MCF 10A (cell line): Measurements from ENCODE around the gene PTEN. TPM values are rescaled to one million over a fixed set of nuclear protein-coding genes. Genes with fewer than 3 reads are reported as not detected.

Experiments used
- BruUV-seq: library from RNA; stranded (reverse); fragments of 400-500 nt; replicated peaks from 2 replicates; lab custom pipeline; 2021; lab: Mats Ljungman, UMichigan
- CTCF ChIA-PET: fragments of 300-600 bp; sonication (Branson Sonifier 250); formaldehyde crosslinking; extraction: SDS; loops from one replicate; lab custom pipeline; 2021; ENCODE audit warnings: antibody characterized with exemption, inconsistent platforms; lab: Yijun Ruan, JAX
- POLR2A ChIA-PET: fragments of 300-600, 350-650 bp; sonication (Branson Sonifier 250); formaldehyde crosslinking; extraction: SDS; loops from one replicate; lab custom pipeline; 2020; ENCODE audit warnings: antibody characterized with exemption, inconsistent platforms; lab: Yijun Ruan, JAX
- DNase-seq: peaks from one replicate; pipeline ENCODE4 v3.0.0-alpha.2; 2018; ENCODE audit not compliant: unreplicated experiment
- H3K27ac Mint-ChIP-seq: one replicate; pipeline ENCODE4 v1.8.0; 2022; ENCODE audit warnings: mild to moderate bottlenecking, low read depth, mixed read lengths; ENCODE audit not compliant: unreplicated experiment
- H3K27me3 Mint-ChIP-seq: one replicate; pipeline ENCODE4 v1.8.0; 2022; ENCODE audit warnings: mixed read lengths; ENCODE audit not compliant: insufficient read depth, unreplicated experiment
- H3K36me3 Mint-ChIP-seq: one replicate; pipeline ENCODE4 v1.8.0; 2022; ENCODE audit warnings: mild to moderate bottlenecking, moderate library complexity, mixed read lengths; ENCODE audit not compliant: insufficient read depth, unreplicated experiment
- H3K4me1 Mint-ChIP-seq: one replicate; pipeline ENCODE4 v1.8.0; 2022; ENCODE audit warnings: mixed read lengths; ENCODE audit not compliant: insufficient read depth, unreplicated experiment
- H3K4me3 Mint-ChIP-seq: one replicate; pipeline ENCODE4 v1.8.0; 2022; ENCODE audit warnings: mild to moderate bottlenecking, moderate library complexity, mixed read lengths; ENCODE audit not compliant: unreplicated experiment
- H3K9me3 Mint-ChIP-seq: one replicate; pipeline ENCODE4 v1.8.0; 2022; ENCODE audit warnings: mixed read lengths; ENCODE audit not compliant: unreplicated experiment
- intact Hi-C: fragments of 100-400 bp; cut with micrococcal nuclease; formaldehyde crosslinking; loops from 2 replicates; pipeline ENCODE4 v1.14.1; 2022
- total RNA-seq: library from RNA; stranded (reverse); gene quantifications from 2 replicates; pipeline ENCODE4 v1.2.3, GENCODE V29; 2022
- TF ChIP-seq, protein P1 (sequence below): fragments of 200-600 bp; IDR thresholded peaks from one replicate; pipeline ENCODE4 v1.8.0; 2022; ENCODE audit warnings: antibody characterized with exemption, mild to moderate bottlenecking; ENCODE audit not compliant: unreplicated experiment

Gene PTEN
- total RNA-seq, 1 experiment from 2014 or later, result 64.1 TPM

DNA sequence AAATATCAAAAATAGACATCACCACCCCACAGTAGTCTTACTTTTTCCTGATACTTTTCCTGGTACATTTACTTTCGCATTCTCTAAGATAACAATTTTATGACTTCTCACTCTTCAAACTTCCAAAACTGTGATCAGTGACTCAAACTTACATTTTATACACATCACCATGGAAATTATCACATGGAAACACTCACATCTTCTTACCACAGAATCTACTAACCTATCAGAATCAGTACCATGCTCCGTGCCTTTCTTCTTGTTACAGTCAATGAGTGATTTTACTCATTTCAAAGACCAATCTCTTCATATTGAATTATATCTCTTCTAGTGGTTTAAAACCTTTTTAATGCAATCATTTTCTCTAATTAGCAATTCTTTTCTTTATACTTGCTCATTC is 120.3 kb downstream of the PTEN start:
- Mint-ChIP-seq H3K27me3 (no peaks in the 10 kb centered on the region), H3K9me3 (peaks cover 8% of the 10 kb centered on the region), H3K4me1 (no peaks in the 10 kb centered on the region), H3K27ac (no peak overlapping the region), H3K4me3 (no peak overlapping the region), H3K36me3 (peaks cover 11% of the 10 kb centered on the region)
- intact Hi-C loops, result no loop called here
- no TSS peak for BruUV-seq
- DNase-seq, result no peak
- POLR2A ChIA-PET, result no interaction called here
- CTCF ChIA-PET, result no interaction called here
- TF ChIP-seq, protein P1, sequence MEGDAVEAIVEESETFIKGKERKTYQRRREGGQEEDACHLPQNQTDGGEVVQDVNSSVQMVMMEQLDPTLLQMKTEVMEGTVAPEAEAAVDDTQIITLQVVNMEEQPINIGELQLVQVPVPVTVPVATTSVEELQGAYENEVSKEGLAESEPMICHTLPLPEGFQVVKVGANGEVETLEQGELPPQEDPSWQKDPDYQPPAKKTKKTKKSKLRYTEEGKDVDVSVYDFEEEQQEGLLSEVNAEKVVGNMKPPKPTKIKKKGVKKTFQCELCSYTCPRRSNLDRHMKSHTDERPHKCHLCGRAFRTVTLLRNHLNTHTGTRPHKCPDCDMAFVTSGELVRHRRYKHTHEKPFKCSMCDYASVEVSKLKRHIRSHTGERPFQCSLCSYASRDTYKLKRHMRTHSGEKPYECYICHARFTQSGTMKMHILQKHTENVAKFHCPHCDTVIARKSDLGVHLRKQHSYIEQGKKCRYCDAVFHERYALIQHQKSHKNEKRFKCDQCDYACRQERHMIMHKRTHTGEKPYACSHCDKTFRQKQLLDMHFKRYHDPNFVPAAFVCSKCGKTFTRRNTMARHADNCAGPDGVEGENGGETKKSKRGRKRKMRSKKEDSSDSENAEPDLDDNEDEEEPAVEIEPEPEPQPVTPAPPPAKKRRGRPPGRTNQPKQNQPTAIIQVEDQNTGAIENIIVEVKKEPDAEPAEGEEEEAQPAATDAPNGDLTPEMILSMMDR, result no peak

DNA sequence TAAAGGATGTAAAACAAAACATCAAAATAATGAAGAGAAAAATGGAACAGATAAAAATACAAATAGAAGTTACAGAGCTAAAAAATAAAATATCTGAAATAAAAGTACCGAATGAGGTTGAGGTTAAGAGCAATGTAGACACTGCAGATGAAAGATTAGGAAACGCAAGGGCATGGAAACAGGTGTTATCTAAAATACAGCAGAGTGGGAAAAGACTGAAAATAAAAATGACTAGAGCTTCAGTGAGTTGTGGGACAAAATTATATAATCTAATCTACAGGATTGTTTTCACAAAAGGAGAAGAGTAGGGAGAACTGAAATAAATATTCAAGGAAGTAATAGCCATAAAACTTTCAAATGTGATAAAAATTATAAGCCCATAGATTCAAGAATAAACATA is 123.8 kb downstream of the PTEN start:
- TF ChIP-seq, protein P1, result no peak
- Mint-ChIP-seq H3K4me1 (no peaks in the 10 kb centered on the region), H3K36me3 (peaks cover 11% of the 10 kb centered on the region), H3K4me3 (no peak overlapping the region), H3K9me3 (peaks cover 8% of the 10 kb centered on the region), H3K27me3 (no peaks in the 10 kb centered on the region), H3K27ac (peak overlapping the region; percentile 4)
- BruUV-seq, result no TSS peak
- intact Hi-C loops, result no loop called here
- CTCF ChIA-PET, result interaction anchor here (0.5 to 0.6 kb wide), 2 partner anchors 689 to 936 kb away, joined by 3 read pairs; no protein-coding TSS in a partner anchor
- DNase-seq, result no peak
- POLR2A ChIA-PET, result interaction anchor here (0.7 kb wide), 1 partner anchor 399 kb away, joined by 3 read pairs; no protein-coding TSS in a partner anchor

DNA sequence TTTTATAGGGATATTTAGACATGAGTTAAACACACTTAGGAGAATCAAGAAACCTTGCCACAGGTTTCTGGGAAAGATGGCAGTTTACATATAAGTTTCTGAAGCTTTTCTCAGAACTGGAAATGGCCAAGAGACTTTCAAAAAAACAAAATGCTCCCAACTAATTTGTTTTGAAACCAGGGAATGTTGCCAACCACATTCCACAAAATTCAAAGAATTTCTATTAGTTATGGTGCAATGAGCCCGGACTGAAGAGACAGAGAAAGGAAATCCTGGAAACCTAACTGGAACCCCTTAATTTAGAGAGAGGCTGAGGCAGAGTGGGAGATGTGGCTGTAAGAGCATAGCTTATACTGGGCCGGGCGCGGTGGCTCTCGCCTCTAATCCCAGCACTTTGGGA is 128.5 kb downstream of the PTEN start:
- CTCF ChIA-PET, result no interaction called here
- H3K27ac Mint-ChIP-seq, result no peak overlapping the region
- no TSS peak for BruUV-seq
- H3K36me3 Mint-ChIP-seq, result peaks cover 5% of the 10 kb centered on the region
- intact Hi-C loops, result no loop called here
- H3K9me3 Mint-ChIP-seq, result no peaks in the 10 kb centered on the region
- no peaks in the 10 kb centered on the region for H3K27me3 Mint-ChIP-seq
- H3K4me1 Mint-ChIP-seq, result no peaks in the 10 kb centered on the region
- DNase-seq, result no peak
- H3K4me3 Mint-ChIP-seq, result no peak overlapping the region
- TF ChIP-seq, protein P1, result no peak
- POLR2A ChIA-PET, result interaction anchor here (0.7 kb wide), 1 partner anchor 114 kb away, joined by 3 read pairs; no protein-coding TSS in a partner anchor

DNA sequence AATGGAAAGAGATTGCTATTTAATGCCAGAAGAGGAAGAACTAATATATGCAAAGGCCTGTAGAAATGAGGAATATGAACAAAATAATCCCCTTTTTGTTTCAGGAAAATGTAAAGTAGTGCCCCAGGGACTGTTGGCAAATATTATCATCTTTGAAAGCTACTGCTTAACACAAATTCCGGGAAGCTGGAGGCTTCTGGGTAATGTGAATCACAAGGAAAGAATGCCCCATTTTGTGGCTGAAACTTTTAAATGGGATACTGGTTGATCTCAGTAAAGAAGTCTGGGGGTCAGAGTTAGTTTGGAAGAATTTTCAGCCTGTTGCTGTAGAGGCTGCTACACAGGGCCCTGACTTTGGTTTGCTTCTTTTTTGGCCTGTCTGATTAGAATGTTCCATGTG is 141.0 kb downstream of the PTEN start:
- Mint-ChIP-seq H3K36me3 (no peaks in the 10 kb centered on the region), H3K4me3 (no peak overlapping the region), H3K4me1 (peaks cover 12% of the 10 kb centered on the region), H3K27me3 (no peaks in the 10 kb centered on the region), H3K9me3 (no peaks in the 10 kb centered on the region), H3K27ac (no peak overlapping the region)
- TF ChIP-seq, protein P1, result no peak
- intact Hi-C loops, result no loop called here
- no TSS peak for BruUV-seq
- DNase-seq, result peak; percentile 9
- POLR2A ChIA-PET, result interaction anchor here (0.7 to 1.1 kb wide), 3 partner anchors 28 to 256 kb away, joined by 3 to 4 read pairs (median 3); no protein-coding TSS in a partner anchor
- CTCF ChIA-PET, result interaction anchor here (0.7 to 0.9 kb wide), 2 partner anchors 9 to 11 kb away, joined by 3 read pairs; no protein-coding TSS in a partner anchor
